Epithelial cell of prostate (primary cell): ENCODE data around the gene ETFA.
A peak's percentile ranks its signal among the peaks of the same experiment; 100 is the strongest.

Experiments
- DNase-seq: peaks from one replicate; pipeline ENCODE4 v3.0.0-alpha.2; 2011; ENCODE audit warnings: low read depth, low spot score
- H3K27ac ChIP-seq: fragments of 450-650 bp; 2 replicates; pipeline ENCODE4 v1.5.1; 2017; ENCODE audit warnings: mild to moderate bottlenecking

The ETFA gene

GRCh38 chr15:76340803-76341365 lies 29.6 kb upstream of the ETFA start:
- H3K27ac ChIP-seq: no peak overlapping the region
- DNase-seq: no peak

GRCh38 chr15:76340198-76340802 lies 29.0 kb upstream of the ETFA start:
- no peak for DNase-seq

GRCh38 chr15:76339305-76340197 lies 28.3 kb upstream of the ETFA start:
- DNase-seq: no peak
- peak overlapping the region; percentile 8 for H3K27ac ChIP-seq

More at GRCh38 chr15:76340198-76340802, 29.0 kb upstream of the ETFA start:
- no peak overlapping the region for H3K27ac ChIP-seq

GRCh38 chr15:76338486-76339304 lies 27.4 kb upstream of the ETFA start:
- no peak for DNase-seq
- no peak overlapping the region for H3K27ac ChIP-seq

- DNase-seq: no peak
- H3K27ac ChIP-seq: peak overlapping the region; percentile 91
Observed at GRCh38 chr15:76337696-76338485, 26.6 kb upstream of the ETFA start.

GRCh38 chr15:76337059-76337695 lies 25.9 kb upstream of the ETFA start:
- peak overlapping the region; percentile 91 for H3K27ac ChIP-seq
- DNase-seq: no peak

- H3K27ac ChIP-seq: peak within 1 kb of the TSS; percentile 91
- DNase-seq: peak; percentile 73
Observed at GRCh38 chr15:76336254-76337058, 25.2 kb upstream of the ETFA start, which contains the start of gene ISL2. Gene ISL2 (plus strand): TSS chr15:76336773. CDS start chr15:76336884, 111 bp downstream.

GRCh38 chr15:76335307-76336253 lies 24.3 kb upstream of the ETFA start:
- H3K27ac ChIP-seq: peak overlapping the region; percentile 91

GRCh38 chr15:76334438-76335306 lies 23.4 kb upstream of the ETFA start:
- H3K27ac ChIP-seq: peak overlapping the region; percentile 91
- DNase-seq: no peak

More at GRCh38 chr15:76335307-76336253, 24.3 kb upstream of the ETFA start:
- no peak for DNase-seq

- no peak for DNase-seq
- H3K27ac ChIP-seq: no peak overlapping the region
Observed at GRCh38 chr15:76333720-76334437, 22.6 kb upstream of the ETFA start.

GRCh38 chr15:76333309-76333708 lies 22.0 kb upstream of the ETFA start:
- H3K27ac ChIP-seq: no peak overlapping the region
- DNase-seq: no peak

GRCh38 chr15:76332796-76333195 lies 21.5 kb upstream of the ETFA start:
- no peak overlapping the region for H3K27ac ChIP-seq
- no peak for DNase-seq

- DNase-seq: no peak
- no peak overlapping the region for H3K27ac ChIP-seq
Observed at GRCh38 chr15:76330080-76330680, 18.9 kb upstream of the ETFA start.

GRCh38 chr15:76328958-76329357 lies 17.7 kb upstream of the ETFA start:
- DNase-seq: peak; percentile 46
- H3K27ac ChIP-seq: no peak overlapping the region

- DNase-seq: no peak
- no peak overlapping the region for H3K27ac ChIP-seq
Observed at GRCh38 chr15:76328106-76328696, 16.9 kb upstream of the ETFA start.
